Limb (tissue), 2 donors: ENCODE results near the gene STK39.
"Not testable (repeated sequence)": the region's sequence is repeated elsewhere in the genome, so short reads cannot be mapped to it uniquely, and the experiment has no call there.

Source experiments
- DNase-seq, 2 donors: peaks; one replicate each; pipeline ENCODE4 v3.0.0-alpha.2; 2016; ENCODE audit errors: extremely low spot score in 2 of 2

STK39 gene

DNA sequence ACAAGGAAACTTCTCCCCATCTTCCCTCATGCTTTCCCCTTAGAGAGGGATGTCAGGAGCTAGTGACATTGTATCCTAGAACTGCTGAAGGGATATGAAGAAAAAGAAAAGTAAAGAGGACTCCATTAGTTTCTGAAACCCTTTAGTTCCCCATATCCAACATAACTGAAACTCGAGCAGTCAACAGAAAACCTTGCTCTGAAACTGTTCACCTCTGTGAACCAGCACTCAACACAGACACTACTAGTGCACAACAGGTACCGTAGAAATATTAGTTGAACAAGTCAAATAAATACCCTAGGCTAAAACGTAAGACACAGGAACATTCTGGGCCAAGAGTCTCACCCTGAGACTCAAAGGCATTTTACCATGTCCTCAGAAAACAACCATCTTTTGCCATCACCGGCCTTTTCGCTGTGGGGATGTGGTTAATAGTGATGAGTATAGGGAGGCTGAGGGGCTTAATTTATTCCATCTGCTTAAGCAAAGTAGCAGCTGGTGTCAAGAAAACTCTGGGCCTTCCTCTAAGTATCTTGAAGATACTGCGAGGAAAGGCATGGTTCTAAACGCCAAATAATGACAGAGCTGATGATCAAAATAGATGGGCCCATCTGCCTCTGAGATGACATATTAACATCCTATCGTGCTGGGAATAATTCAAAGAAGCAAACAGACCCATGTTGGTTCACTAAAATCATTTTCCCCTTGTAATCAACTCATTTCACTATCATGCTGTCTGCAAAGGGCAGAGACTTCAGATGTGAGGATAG lies 156.8 kb downstream of the STK39 start:
- no peak for DNase-seq

DNA sequence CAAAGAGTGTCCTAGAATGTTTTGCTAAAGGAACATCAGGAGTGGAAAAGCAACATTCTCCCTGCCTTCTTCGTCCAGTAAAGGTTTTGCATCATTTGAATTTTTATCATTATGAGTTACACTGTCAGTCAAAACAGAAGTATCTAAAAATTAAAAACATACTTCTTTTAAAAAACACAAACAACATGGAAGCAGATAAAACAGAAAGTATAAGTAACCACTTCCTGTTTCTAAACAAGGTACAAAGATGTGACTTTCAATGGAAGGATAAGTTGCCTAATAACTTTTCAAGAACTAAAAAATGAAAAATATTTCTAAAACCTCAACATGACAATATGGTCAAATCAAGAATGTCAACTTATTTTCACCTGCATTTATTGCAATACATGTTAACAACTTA lies 158.2 kb downstream of the STK39 start:
- DNase-seq: no peak

DNA sequence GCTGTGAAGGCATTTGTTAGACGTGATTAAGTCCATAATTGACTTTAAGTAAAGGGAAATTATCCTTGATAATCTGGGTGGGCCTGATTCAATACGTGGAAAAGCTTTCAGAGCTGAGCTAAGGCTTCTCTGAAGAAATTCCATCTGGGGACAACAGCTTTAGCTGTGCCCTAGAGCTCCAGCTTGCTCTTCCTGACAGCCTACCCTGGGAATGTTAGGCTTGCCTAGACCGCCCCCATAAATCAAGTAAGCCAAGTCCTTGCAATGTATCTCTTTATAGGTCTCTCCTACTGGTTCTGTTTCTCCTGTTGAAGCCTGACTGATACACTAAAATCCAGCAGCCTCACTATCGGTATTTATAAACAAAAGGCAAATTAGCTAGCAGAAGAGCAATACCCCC lies 160.0 kb downstream of the STK39 start:
- no peak for DNase-seq

DNA sequence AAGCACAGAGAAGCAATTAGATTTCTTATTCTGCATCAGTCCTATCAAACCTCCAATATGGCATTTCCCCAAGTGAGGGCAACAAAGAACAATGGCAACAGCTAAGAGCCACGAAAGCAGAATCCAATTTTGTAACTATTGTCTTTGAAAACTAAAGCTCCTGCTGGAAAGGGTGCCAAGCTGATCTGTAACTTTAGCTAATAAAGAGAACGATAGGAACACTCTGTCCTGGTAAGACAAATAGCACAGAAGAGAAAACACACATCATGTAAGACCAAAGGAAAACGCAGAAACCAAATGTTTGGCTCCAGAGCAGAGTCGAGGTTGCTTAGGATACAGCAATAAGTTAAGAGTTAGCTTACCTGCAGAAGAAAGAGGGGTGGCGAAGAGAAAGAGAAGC lies 160.5 kb downstream of the STK39 start:
- DNase-seq: no peak

DNA sequence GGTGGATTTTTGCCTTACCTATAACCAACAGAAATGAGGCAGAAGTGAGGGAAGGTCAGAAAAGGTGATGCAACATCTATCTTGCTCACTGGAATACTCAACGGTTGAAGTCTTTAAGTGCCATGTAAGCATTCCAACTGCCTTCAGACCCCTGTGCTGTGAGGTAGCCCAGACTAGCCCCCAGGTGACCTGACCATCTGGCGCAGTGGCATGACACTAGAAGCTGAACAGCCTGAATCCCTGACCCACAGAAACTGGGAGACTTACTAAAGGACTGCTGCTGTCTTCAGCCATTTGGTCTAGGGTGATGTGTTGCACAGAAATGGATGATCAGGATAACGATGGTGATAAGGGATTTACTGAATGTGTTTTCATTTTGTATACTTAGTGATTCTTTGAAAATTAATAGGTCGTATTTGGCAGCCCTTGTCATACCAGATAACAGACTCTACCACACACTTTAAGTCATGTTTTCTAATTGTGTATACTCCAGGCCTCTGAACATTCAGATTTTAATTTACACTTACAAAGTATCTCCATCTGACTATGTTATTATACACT lies 161.5 kb downstream of the STK39 start:
- DNase-seq: no peak

DNA sequence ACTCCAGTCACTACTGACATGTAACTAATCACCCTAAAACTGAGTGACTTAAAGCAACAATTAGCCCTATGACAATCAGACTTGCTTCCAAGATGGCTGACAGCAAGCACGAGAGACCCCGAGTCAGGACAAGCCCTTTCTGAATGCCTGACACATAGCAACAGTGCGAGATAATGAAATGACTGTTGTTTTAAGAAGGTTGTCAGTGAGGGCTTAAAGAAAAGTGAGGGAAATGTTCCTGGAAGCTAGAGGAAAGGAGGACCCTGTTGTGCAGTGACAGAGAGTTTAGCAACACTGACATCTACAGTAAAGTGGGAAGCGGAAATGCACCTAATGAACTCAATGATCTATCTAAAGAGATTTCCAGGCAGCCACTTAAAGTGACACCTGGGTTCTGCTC lies 163.1 kb downstream of the STK39 start:
- no peak for DNase-seq

DNA sequence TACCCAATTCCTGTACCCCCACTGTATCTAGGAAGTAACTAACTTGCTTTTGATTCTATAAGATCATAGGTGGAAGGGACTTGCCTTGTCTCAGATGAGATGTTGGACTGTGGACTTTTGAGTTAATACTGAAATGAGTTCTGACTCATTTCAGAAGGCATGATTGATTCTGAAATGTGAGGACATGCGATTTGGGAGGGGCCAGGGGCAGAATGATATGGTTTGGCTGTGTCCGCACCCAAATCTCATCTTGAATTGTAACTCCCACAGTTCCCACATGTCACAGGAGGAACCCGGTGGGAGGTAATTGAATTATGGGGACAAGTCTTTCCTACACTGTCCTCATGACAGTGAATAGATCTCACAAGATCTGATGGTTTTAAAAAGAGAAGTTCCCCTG lies 165.9 kb downstream of the STK39 start:
- not testable (repeated sequence) for DNase-seq

DNA sequence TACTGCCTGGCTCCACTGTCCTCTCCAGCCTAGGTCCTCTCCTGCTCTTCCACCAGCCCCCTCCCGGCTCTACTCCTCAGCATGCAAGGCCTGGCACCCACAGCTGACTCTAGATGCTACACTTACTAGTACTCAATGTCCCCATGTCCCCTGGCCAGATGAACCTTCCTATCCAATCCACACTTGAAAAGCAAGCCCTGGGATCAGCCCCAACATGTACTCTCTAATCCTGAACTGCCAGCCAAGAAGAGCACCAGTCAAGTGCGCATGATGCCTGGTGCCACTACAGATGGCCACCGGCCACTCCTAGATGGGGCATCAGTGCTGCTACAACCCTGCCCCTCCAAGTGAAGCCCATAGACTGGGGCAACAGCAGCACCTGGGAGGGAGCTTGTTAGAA lies 168.2 kb downstream of the STK39 start:
- DNase-seq: no peak

DNA sequence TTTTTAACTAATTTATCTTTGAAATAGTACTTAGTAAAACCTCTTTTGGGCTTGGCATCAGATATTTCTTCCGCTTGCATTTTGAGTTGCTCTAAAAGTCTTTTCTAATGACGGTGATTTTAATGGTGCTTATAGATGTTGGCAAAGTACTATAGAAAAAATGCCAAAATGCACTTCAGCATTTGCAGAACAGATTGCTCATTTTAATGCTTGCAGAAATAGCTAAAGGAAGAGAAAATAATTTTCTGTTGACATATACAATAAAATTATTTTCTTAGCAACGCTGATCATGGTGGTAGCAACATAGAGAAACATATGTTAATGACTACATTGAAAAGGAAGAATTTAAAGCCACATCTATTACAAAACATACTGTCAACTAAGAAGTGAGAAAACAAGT lies 170.7 kb downstream of the STK39 start:
- DNase-seq: peak in 1 of 2 donors; percentile 45

DNA sequence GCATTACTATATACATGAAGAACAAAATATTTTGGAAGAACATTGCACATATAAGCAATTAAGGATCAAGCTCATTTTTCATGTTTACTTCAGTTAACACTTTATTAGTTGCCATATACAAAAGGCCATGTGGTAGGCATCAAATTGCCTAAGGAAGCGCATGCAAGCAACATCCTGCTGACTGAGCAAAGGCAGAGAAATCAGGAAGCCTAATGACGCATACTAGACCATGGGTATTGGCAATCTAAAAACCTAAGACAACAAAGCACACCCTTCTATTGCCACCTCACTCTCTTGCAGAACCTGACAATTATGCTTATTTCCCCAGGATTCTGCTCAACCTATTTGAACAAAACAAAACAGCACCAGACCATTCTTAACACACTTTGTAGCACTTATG lies 171.9 kb downstream of the STK39 start:
- DNase-seq: no peak

DNA sequence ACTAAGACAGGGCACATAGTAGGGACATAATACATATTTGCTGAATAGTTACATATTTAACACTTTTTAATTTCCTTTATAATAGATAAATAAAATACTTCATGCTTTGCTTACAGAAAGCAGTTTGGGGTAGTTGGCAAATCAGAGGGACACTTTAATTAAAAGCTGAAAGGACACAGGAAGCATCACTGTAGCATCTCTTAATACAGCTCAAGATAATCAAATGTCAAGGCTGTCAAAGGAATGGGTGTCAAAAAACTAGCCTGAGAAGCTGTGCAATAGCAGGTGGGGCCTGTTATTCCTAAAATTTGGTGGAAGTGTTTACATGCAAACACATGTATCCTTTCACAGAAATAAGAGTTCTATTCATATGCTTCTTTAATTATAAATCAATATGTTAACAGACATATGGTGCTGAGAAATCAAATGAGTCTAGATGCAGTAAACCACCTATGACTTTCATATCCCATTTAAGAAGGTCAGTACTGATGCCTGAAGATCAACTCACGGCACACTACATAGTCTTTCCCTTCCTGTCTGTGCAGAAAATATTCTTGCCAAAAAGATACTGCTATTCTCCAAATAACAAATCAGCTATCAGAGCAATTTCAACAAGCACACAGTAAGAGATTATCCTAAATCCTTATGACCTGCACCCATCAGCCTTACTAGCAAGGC lies 174.6 kb downstream of the STK39 start:
- DNase-seq: no peak

DNA sequence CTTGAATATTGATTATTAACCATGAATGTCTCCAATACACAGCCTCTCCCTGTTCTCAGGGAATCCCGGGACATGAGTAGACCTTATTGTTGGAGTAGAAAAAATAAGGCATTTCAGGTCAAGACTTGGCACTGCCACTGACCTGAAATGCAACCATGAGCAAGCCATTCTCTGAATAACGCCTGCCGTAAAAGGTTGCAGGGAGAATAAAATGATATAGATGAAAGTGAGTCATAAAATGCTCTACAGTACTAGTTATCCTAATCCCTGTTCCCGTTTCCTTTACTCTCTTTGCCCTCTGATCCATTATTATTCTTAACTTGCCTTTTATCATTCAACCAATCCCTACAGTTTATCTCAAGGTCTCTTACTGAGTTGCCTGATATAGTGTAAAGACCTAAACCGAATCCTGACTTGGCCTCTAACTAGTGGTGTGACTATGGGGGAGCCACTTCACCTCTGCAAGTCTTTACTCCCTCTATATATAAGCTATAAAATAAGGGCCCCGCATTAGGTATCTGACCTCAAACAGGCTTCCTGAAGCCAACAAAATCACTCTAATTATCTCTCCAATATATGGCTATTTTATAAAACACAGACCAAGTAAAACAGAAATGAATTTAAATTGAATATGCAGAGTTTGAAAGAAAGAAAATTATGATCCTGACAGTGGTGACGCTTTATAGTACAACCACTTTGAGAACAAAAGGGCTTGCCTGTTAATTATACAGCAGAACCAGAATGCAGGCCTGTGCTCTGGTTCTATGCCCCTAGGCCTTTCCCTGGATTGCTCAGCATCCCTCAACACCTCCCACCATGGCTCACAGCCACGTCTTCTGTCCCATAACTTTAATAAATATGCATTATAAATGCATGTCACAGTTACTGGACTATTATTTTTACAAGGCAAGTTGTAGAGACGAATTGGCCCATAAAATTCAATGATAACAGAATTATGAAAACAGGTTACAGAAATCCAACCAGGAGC lies 183.1 kb downstream of the STK39 start:
- no peak for DNase-seq

DNA sequence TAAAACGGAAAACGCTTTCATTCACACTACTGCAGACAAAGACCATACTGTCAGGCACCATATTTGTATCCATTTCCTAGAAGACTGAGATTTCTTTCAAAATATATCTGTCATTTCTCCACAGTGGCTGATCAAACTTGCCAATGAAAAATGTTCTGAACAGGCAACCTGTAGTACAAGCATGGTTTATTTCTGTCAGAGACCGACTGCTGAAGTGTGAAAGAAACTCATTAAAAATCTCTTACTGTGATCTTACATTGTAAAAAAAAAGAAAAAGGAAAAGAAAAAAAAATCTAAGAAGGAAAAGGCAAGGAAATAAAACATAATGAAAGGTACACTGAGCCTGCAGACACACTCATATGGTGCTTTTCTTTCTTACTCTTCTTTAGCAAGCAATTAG lies 184.5 kb downstream of the STK39 start:
- no peak for DNase-seq

DNA sequence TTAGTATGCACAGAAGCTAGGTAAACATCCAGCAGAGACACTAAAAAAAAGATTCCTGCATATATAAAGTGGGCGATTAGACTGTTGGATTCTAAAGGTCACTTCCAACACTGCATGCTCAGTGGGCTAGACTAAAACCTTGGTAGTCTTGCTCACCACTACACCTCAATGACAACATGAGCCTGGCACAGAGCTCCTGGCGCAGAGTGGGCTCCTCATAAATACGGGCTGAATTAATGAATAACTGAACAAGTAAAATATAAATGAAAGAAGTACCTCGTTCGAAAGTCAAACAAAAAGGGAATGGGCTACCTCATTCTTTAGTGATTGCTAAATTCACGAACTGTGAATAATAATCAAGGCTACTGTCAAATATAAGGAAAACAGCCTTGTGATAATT lies 185.3 kb downstream of the STK39 start:
- no peak for DNase-seq

DNA sequence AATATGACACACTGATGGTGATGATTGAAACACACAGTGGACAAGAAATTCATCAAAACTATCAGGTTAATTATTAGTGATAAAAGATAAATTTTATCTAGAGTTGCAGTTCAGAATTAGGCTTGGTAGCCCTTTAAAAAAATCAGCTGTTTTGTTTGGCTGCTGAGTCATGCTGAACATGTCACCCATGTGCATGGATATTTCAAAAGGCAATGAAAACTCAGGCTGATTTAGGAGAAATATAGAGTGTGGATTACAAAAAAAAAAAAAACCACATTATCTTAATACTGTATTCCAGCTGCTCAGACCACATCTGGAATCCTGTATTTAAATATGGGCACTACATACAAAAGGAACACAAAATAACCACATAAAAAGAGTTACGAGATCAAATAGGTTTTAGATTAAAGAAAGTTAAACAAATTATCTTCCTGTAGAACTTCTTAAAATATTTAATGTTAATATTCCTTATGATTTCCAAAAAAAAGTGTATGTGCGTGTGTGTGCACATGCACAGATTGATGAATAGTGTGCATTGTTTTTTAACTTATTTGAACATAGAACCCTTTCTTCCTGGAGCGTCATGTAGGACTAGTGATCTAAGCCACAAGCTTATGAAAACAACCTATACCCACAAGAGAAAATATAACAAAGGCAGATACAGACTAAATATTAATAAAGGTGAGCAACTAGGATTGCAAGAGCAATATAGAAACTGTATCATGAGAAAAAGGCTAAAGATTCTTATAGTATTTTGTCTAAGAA lies 186.2 kb downstream of the STK39 start:
- peak in 1 of 2 donors; percentile 8 for DNase-seq

DNA sequence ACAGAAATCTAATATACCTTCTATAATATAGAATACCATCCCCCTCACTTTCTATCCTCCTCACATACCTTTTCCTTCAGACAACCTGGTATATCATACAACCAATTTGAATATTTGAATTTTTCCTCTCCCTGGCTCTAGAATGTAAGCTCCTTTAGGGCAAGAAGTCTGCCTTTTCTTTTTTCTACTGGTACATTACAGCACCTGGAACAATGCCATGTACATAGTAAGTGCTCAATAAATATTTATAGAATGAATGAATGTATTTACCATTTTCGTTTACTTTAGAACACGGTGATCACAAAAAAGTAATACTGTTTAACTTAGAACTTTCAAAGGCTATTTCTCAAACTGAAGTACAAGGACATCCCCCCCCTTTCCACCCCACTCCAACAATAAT lies 187.6 kb downstream of the STK39 start:
- DNase-seq: no peak

DNA sequence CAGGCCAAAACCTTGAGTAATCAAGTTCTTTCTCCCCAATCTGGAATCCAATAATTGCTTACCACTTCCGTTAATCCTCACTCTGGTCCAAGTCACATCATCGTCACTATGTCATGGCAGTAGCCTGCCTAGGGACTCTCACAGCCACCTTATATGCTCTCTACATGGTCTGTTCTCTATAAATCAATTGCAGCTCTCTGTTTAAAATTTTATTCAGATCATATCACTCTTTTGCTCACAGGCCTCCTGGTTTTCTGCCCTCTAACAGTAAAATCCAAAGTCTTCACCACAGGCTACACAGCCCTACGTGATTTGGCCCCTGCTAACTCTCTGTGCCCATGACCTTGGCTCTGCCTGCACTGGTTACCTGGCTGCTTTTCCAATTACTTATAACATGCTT lies 188.7 kb downstream of the STK39 start:
- DNase-seq: no peak

DNA sequence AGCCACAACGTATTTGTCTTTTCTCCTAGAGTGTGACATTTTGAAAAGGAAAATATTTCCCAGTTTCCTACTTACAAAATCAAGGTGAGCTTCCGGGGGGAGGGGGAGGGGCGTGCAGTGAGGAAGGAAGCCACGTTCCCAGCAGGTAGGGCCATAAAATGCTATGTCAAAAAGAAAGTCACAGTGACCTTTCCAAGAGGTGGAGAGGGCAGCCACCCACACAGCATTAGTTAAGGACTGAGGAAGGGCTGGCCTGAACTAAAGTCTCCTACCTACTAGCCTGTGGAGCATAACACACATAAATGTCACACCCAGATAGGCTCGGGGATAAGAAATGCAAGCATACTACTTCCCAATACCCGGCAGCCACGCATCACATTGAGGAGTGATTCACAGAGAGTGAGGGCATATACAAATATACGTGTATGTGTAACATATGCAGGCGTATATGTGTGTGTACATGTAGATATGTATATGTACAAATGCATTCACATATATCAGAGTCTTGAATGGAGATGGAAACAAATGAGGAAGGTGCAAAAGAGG lies 191.1 kb downstream of the STK39 start:
- DNase-seq: no peak

DNA sequence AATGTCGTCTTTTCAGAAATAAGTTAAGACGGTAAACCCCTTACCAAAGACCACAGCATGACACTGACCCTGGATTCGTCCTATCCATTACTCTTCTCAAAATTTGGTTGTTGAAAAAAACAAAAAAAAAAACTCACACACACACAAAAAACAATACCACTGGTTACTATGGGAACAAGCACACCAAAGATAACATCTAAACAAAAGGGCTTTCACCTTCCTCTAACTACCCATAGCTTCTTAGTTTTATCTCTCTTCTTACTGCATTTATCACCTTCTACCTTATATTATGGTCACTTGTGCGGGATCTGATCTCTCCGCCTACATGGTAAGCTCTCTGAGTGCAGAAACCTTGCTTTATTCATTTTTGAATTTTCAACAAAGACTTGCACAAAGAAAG lies 192.7 kb downstream of the STK39 start:
- DNase-seq: no peak

DNA sequence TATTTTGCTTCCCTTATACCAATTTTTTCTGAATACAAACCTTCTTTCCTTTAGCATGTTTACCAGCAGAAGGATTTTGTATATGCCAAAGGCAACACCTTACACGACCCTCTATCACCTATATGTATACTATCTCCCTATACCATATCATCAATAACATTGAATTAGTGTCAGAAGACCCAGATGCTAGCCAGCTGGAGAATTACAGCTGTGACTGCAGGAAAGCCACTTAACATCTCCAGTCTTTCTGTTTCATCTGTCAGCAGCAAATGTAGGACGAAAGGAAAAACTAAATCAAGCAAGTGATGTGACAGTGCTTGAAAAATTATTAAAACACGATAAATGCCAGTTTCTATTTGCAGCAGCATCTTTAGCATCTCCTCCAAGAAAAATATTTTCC lies 193.7 kb downstream of the STK39 start:
- DNase-seq: no peak

DNA sequence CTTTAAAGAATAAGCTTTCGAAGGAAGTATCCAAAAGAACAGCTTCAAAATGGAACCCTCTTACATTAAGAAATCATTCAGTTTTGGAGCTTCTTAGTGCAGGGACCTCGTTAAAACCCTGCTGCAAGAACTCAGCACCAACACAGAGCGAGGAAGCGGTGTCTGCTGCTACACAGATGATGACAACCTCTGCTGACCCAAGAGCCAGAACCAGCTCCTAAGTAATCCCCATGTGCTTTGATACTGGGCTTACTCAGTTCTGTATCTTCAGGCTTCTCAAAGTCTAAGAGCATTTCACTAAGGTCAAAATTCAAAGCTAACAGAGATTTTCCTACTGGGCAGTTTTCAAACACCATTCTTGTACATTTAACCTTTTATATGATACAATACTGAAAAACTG lies 194.6 kb downstream of the STK39 start:
- DNase-seq: no peak
